Right lobe of liver (tissue), 4 donors: ENCODE results near the gene ZCRB1.
A peak's percentile ranks its signal among the peaks of the same experiment; 100 is the strongest.

Experiments used
- CTCF ChIP-seq, 4 donors: fragments of 200-600 bp in 3 of 4; fragments of 450-650 bp in 1 of 4; IDR thresholded peaks; one replicate each; pipeline versions ENCODE4 v1.5.1 to v1.8.0; 2016 to 2022; ENCODE audit warnings: antibody characterized with exemption in 4 of 4, mild to moderate bottlenecking in 2 of 4
- POLR2A ChIP-seq: fragments of 450-650 bp; IDR thresholded peaks from one replicate; pipeline ENCODE4 v1.6.1; 2017; ENCODE audit warnings: antibody characterized with exemption, mild to moderate bottlenecking
- donor health status: DM: no; HTN: no; CAD: no.
- donor health status: DM: no; HTN: no; CAD: no.
- donor health status: DM: no; HTN: yes; CAD: no.

GRCh38 chr12:42325653-42326474 lies at the start of gene ZCRB1, which contains the start of gene PPHLN1:
- TF ChIP-seq CTCF (IDR thresholded peaks at IDR 0.05) (no peak), POLR2A (peak; percentile 62)
